Cortex of kidney (tissue), 1 donor: ENCODE data around the gene SLC2A1.

Source experiments
- DNase-seq: peaks from one replicate; lab custom pipeline; 2025; lab: John Stamatoyannopoulos, UW

Gene SLC2A1

GRCh38 chr1:42960566-42961311, 2.1 kb upstream of the SLC2A1 start:
- DNase-seq: no peak

- no peak for DNase-seq
Measured at GRCh38 chr1:42960122-42960390, 1.4 kb upstream of the SLC2A1 start.

- DNase-seq: no peak
Measured at GRCh38 chr1:42957880-42958487, 684 bp downstream of the SLC2A1 start.

- DNase-seq: no peak
Measured at GRCh38 chr1:42957229-42957879, 1.3 kb downstream of the SLC2A1 start.

- DNase-seq: no peak
Measured at GRCh38 chr1:42956739-42957138, 1.9 kb downstream of the SLC2A1 start.

- no peak for DNase-seq
Measured at GRCh38 chr1:42955311-42956063, 3.2 kb downstream of the SLC2A1 start.

- DNase-seq: no peak
Measured at GRCh38 chr1:42953182-42954180, 5.2 kb downstream of the SLC2A1 start.

GRCh38 chr1:42952303-42953001, 6.2 kb downstream of the SLC2A1 start:
- DNase-seq: no peak

GRCh38 chr1:42951588-42951987, 7.1 kb downstream of the SLC2A1 start:
- DNase-seq: no peak

GRCh38 chr1:42950116-42950481, 8.6 kb downstream of the SLC2A1 start:
- no peak for DNase-seq

- DNase-seq: no peak
Measured at GRCh38 chr1:42949312-42950115, 9.2 kb downstream of the SLC2A1 start.

- no peak for DNase-seq
Measured at GRCh38 chr1:42947965-42948732, 10.5 kb downstream of the SLC2A1 start.

- no peak for DNase-seq
Measured at GRCh38 chr1:42947117-42947516, 11.6 kb downstream of the SLC2A1 start.

GRCh38 chr1:42946120-42946898, 12.4 kb downstream of the SLC2A1 start:
- DNase-seq: no peak

- DNase-seq: no peak
Measured at GRCh38 chr1:42945164-42945563, 13.5 kb downstream of the SLC2A1 start.

- DNase-seq: no peak
Measured at GRCh38 chr1:42944246-42944928, 14.3 kb downstream of the SLC2A1 start.

- DNase-seq: no peak
Measured at GRCh38 chr1:42943728-42944127, 14.9 kb downstream of the SLC2A1 start.

- no peak for DNase-seq
Measured at GRCh38 chr1:42943166-42943565, 15.5 kb downstream of the SLC2A1 start.
